CD4-positive, alpha-beta memory T cell (primary cell): ENCODE measurements around the gene FOXO6. TPM values are rescaled to one million over a fixed set of nuclear protein-coding genes. Genes with fewer than 3 reads are reported as not detected.

ENCODE experiments used
- CTCF ChIA-PET: fragments of 350-600 bp; sonication (Branson Sonifier 250); formaldehyde crosslinking; loops from one replicate; lab custom pipeline; 2021; ENCODE audit warnings: inconsistent platforms; ENCODE audit not compliant: partially characterized antibody; lab: Charles Lee
- POLR2A ChIA-PET: fragments of 350-600 bp; sonication (Branson Sonifier 250); formaldehyde crosslinking; loops from one replicate; lab custom pipeline; 2021; ENCODE audit not compliant: partially characterized antibody; lab: Charles Lee
- DNase-seq, 5 donors: peaks; one replicate each; pipeline versions ENCODE4 v3.0.0 to v3.0.0-alpha.2; 2020 to 2022; ENCODE audit warnings: mixed read lengths in 1 of 5
- H3K27ac ChIP-seq: one replicate; pipeline ENCODE4 v1.7.0; 2013; ENCODE audit warnings: low read depth, low read length
- H3K27me3 ChIP-seq: 2 replicates; pipeline ENCODE4 v1.7.0; 2013; ENCODE audit warnings: mild to moderate bottlenecking, low read length, moderate library complexity; ENCODE audit not compliant: insufficient read depth
- H3K36me3 ChIP-seq: 2 replicates; pipeline ENCODE4 v1.7.0; 2013; ENCODE audit warnings: mild to moderate bottlenecking, low read length, moderate library complexity; ENCODE audit not compliant: insufficient read depth
- H3K4me1 ChIP-seq: 2 replicates; pipeline ENCODE4 v1.7.0; 2013; ENCODE audit warnings: mild to moderate bottlenecking, low read length, moderate library complexity; ENCODE audit not compliant: insufficient read depth
- H3K4me3 ChIP-seq, 2 donors: one replicate each; pipeline ENCODE4 v1.7.0; 2013; ENCODE audit warnings: low read length in 2 of 2, mild to moderate bottlenecking in 1 of 2
- H3K9me3 ChIP-seq, 2 donors: one replicate each; pipeline ENCODE4 v1.7.0; 2013; ENCODE audit warnings: low read length in 2 of 2, control low read depth in 1 of 2; ENCODE audit not compliant: control insufficient read depth in 1 of 2
- H3K27ac Mint-ChIP-seq, 7 donors: one replicate each; pipeline ENCODE4 v1.8.0; 2020 to 2021; ENCODE audit warnings: mixed read lengths in 7 of 7, mild to moderate bottlenecking in 6 of 7, inconsistent platforms in 3 of 7, moderate library complexity in 3 of 7
- H3K27me3 Mint-ChIP-seq, 2 donors: one replicate each; pipeline ENCODE4 v1.8.0; 2020 to 2021; ENCODE audit warnings: mixed read lengths in 2 of 2
- H3K36me3 Mint-ChIP-seq, 2 donors: one replicate each; pipeline ENCODE4 v1.8.0; 2020 to 2021; ENCODE audit warnings: mixed read lengths in 2 of 2, inconsistent platforms in 1 of 2, mild to moderate bottlenecking in 1 of 2
- H3K4me1 Mint-ChIP-seq, 4 donors: one replicate each; pipeline ENCODE4 v1.8.0; 2020 to 2021; ENCODE audit warnings: mixed read lengths in 4 of 4, mild to moderate bottlenecking in 1 of 4
- H3K4me3 Mint-ChIP-seq, 8 donors: one replicate each; pipeline ENCODE4 v1.8.0; 2020 to 2021; ENCODE audit warnings: mixed read lengths in 8 of 8, mild to moderate bottlenecking in 7 of 8, moderate library complexity in 6 of 8, inconsistent platforms in 3 of 8
- H3K9me3 Mint-ChIP-seq, 8 donors: one replicate each; pipeline ENCODE4 v1.8.0; 2020 to 2021; ENCODE audit warnings: mixed read lengths in 8 of 8, mild to moderate bottlenecking in 5 of 8, inconsistent platforms in 3 of 8, moderate library complexity in 1 of 8
- intact Hi-C: fragments of 100-400 bp; cut with micrococcal nuclease; formaldehyde crosslinking; loops from one replicate; pipeline ENCODE4 v1.15.1; 2023
- polyA plus RNA-seq, 2 donors: library from polyadenylated mRNA; unstranded; fragments of 300-500 nt; fragmentation: Illumina TruSeq; gene quantifications; one replicate each; pipeline ENCODE4 v1.2.3, GENCODE V29; 2021
- total RNA-seq, 2 experiments: library from RNA; stranded (reverse); gene quantifications; one replicate each; pipeline ENCODE4 v1.2.3, GENCODE V29; 2021

FOXO6 gene
- total and polyA plus RNA-seq, 4 experiments from 2014 or later, result not detected

GRCh38 chr1:41317361-41317760 lies 43.9 kb upstream of the FOXO6 start:
- CTCF ChIA-PET, result no interaction called here
- no peaks in the 10 kb centered on the region for H3K36me3 Mint-ChIP-seq
- H3K4me1 Mint-ChIP-seq, result no peaks in the 10 kb centered on the region
- H3K27ac ChIP-seq, result no peak overlapping the region
- H3K27me3 ChIP-seq, result no peaks in the 10 kb centered on the region
- no peak for DNase-seq
- POLR2A ChIA-PET, result no interaction called here
- intact Hi-C loops, result no loop called here
- no peaks in the 10 kb centered on the region for H3K36me3 ChIP-seq
- H3K4me3 ChIP-seq, result no peak overlapping the region
- peaks cover 0 to 1% (median 0%) of the 10 kb centered on the region in 8 donors for H3K9me3 Mint-ChIP-seq
- peaks cover 6 to 12% of the 10 kb centered on the region in 2 donors for H3K27me3 Mint-ChIP-seq
- H3K27ac Mint-ChIP-seq, result no peak overlapping the region
- no peaks in the 10 kb centered on the region for H3K4me1 ChIP-seq
- no peaks in the 10 kb centered on the region for H3K9me3 ChIP-seq
- H3K4me3 Mint-ChIP-seq, result no peak overlapping the region

- Mint-ChIP-seq H3K4me1 (no peaks in the 10 kb centered on the region), H3K36me3 (no peaks in the 10 kb centered on the region), H3K27ac (peak overlapping the region in 1 of 7 donors; percentile 42), H3K9me3 (peaks cover 0 to 1% (median 0%) of the 10 kb centered on the region in 8 donors), H3K27me3 (peaks cover 6 to 12% of the 10 kb centered on the region in 2 donors), H3K4me3 (no peak overlapping the region)
- Histone ChIP-seq H3K4me3 (no peak overlapping the region), H3K9me3 (no peaks in the 10 kb centered on the region), H3K4me1 (no peaks in the 10 kb centered on the region), H3K27me3 (no peaks in the 10 kb centered on the region), H3K36me3 (no peaks in the 10 kb centered on the region), H3K27ac (no peak overlapping the region)
- CTCF ChIA-PET, result no interaction called here
- intact Hi-C loops, result no loop called here
- no peak for DNase-seq
- POLR2A ChIA-PET, result no interaction called here
Observed at GRCh38 chr1:41318135-41318534, 43.1 kb upstream of the FOXO6 start.

GRCh38 chr1:41319106-41319755 lies 42.0 kb upstream of the FOXO6 start:
- DNase-seq, result no peak
- no peaks in the 10 kb centered on the region for H3K36me3 ChIP-seq
- no peaks in the 10 kb centered on the region for H3K4me1 ChIP-seq
- intact Hi-C loops, result no loop called here
- H3K27me3 Mint-ChIP-seq, result peaks cover 6 to 9% of the 10 kb centered on the region in 2 donors
- ChIA-PET CTCF (interaction anchor here (1.2 kb wide), 1 partner anchor 9 kb away, joined by 3 read pairs; no protein-coding TSS in a partner anchor), POLR2A (no interaction called here)
- H3K4me1 Mint-ChIP-seq, result no peaks in the 10 kb centered on the region
- no peak overlapping the region for H3K27ac ChIP-seq
- peaks cover 0 to 1% (median 0%) of the 10 kb centered on the region in 8 donors for H3K9me3 Mint-ChIP-seq
- no peaks in the 10 kb centered on the region for H3K27me3 ChIP-seq
- H3K9me3 ChIP-seq, result no peaks in the 10 kb centered on the region
- H3K4me3 ChIP-seq, result no peak overlapping the region
- peak overlapping the region in 1 of 7 donors; percentile 62 for H3K27ac Mint-ChIP-seq
- H3K4me3 Mint-ChIP-seq, result no peak overlapping the region
- no peaks in the 10 kb centered on the region for H3K36me3 Mint-ChIP-seq

GRCh38 chr1:41319807-41320711 lies 41.2 kb upstream of the FOXO6 start:
- peaks cover 5 to 12% of the 10 kb centered on the region in 2 donors for H3K27me3 Mint-ChIP-seq
- POLR2A ChIA-PET, result no interaction called here
- H3K27ac ChIP-seq, result no peak overlapping the region
- no peaks in the 10 kb centered on the region for H3K27me3 ChIP-seq
- CTCF ChIA-PET, result interaction anchor here (1.2 to 1.9 kb wide), 2 partner anchors 10 to 97 kb away, joined by 3 to 5 read pairs; no protein-coding TSS in a partner anchor
- no peak for DNase-seq
- H3K9me3 Mint-ChIP-seq, result peaks cover 0 to 1% (median 0%) of the 10 kb centered on the region in 8 donors
- H3K27ac Mint-ChIP-seq, result no peak overlapping the region
- H3K4me3 ChIP-seq, result no peak overlapping the region
- no peaks in the 10 kb centered on the region for H3K36me3 Mint-ChIP-seq
- H3K4me3 Mint-ChIP-seq, result no peak overlapping the region
- H3K4me1 Mint-ChIP-seq, result no peaks in the 10 kb centered on the region
- no peaks in the 10 kb centered on the region for H3K4me1 ChIP-seq
- no peaks in the 10 kb centered on the region for H3K9me3 ChIP-seq
- intact Hi-C loops, result loop anchor here (5.0 kb wide), 1 partner anchor 112 kb away; no protein-coding TSS in a partner anchor
- no peaks in the 10 kb centered on the region for H3K36me3 ChIP-seq

GRCh38 chr1:41320895-41321676 lies 40.1 kb upstream of the FOXO6 start:
- no peak for DNase-seq
- H3K36me3 ChIP-seq, result no peaks in the 10 kb centered on the region
- intact Hi-C loops, result loop anchor here (5.0 kb wide), 1 partner anchor 111 kb away; no protein-coding TSS in a partner anchor
- H3K27ac Mint-ChIP-seq, result no peak overlapping the region
- peaks cover 0 to 1% (median 0%) of the 10 kb centered on the region in 8 donors for H3K9me3 Mint-ChIP-seq
- H3K27me3 ChIP-seq, result no peaks in the 10 kb centered on the region
- H3K4me3 Mint-ChIP-seq, result no peak overlapping the region
- no peaks in the 10 kb centered on the region for H3K9me3 ChIP-seq
- ChIA-PET CTCF (interaction anchor here (1.9 kb wide), 1 partner anchor 96 kb away, joined by 5 read pairs; no protein-coding TSS in a partner anchor), POLR2A (no interaction called here)
- no peaks in the 10 kb centered on the region for H3K36me3 Mint-ChIP-seq
- H3K27ac ChIP-seq, result no peak overlapping the region
- no peaks in the 10 kb centered on the region for H3K4me1 ChIP-seq
- H3K4me1 Mint-ChIP-seq, result no peaks in the 10 kb centered on the region
- peaks cover 0 to 6% of the 10 kb centered on the region in 2 donors for H3K27me3 Mint-ChIP-seq
- H3K4me3 ChIP-seq, result no peak overlapping the region

GRCh38 chr1:41322101-41322661 lies 39.1 kb upstream of the FOXO6 start:
- intact Hi-C loops, result loop anchor here (5.0 kb wide), 1 partner anchor 110 kb away; no protein-coding TSS in a partner anchor
- Histone ChIP-seq H3K4me1 (no peaks in the 10 kb centered on the region), H3K36me3 (no peaks in the 10 kb centered on the region), H3K27ac (no peak overlapping the region), H3K4me3 (no peak overlapping the region), H3K9me3 (no peaks in the 10 kb centered on the region), H3K27me3 (no peaks in the 10 kb centered on the region)
- H3K4me3 Mint-ChIP-seq, result no peak overlapping the region
- no peaks in the 10 kb centered on the region for H3K4me1 Mint-ChIP-seq
- ChIA-PET CTCF (interaction anchor here (0.6 to 3.5 kb wide), 5 partner anchors 11 to 96 kb away, joined by 3 to 14 read pairs (median 3); no protein-coding TSS in a partner anchor), POLR2A (no interaction called here)
- no peaks in the 10 kb centered on the region for H3K36me3 Mint-ChIP-seq
- no peak for DNase-seq
- no peak overlapping the region for H3K27ac Mint-ChIP-seq
- peaks cover 0 to 6% of the 10 kb centered on the region in 2 donors for H3K27me3 Mint-ChIP-seq
- peaks cover 0 to 1% (median 0%) of the 10 kb centered on the region in 8 donors for H3K9me3 Mint-ChIP-seq
